Inflammatory macrophage treated with lipopolysaccharide for 1 hour (primary cell): ENCODE data around the gene KDM4C.

Source experiments
- DNase-seq, 2 donors: peaks; one replicate each; pipeline ENCODE4 v3.0.0-alpha.2; 2020 to 2022

KDM4C gene

DNA sequence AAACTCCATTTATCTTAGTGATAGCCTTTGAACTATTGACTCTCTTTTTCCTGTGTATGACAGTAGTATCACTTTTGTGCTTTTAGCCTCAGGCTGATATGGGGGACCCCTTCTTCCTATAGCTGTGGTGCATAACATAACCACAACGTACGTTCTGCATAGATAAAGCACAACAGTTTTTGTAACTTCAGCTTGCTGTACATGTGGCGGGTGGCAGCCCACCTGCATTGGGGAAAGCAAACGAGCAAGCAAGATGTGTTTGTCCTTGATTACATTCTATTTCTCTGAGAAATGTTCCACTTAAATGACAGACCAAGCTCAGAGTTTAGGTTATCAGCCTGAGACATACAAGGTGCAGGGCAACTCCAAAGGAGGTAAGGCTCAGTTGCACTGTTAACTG is 309.4 kb downstream of the KDM4C start:
- DNase-seq = no peak

DNA sequence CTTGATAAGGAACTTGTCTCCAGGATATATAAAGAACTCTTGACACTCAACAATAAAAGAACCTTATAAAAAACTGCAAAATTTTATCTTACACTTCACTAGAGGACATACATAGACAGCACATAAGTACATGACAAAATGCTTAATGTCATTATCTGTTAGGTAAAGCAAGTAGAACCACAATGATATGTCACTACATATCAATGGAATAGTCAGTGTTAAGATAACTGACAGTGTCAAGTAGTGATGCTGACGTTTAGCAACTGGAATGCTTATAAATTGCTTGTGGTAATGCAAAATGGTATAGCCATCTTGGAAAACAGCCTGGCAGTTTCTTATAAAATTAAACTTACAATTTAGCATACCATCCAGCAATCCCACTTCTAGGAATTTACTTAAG is 314.1 kb downstream of the KDM4C start:
- no peak for DNase-seq

DNA sequence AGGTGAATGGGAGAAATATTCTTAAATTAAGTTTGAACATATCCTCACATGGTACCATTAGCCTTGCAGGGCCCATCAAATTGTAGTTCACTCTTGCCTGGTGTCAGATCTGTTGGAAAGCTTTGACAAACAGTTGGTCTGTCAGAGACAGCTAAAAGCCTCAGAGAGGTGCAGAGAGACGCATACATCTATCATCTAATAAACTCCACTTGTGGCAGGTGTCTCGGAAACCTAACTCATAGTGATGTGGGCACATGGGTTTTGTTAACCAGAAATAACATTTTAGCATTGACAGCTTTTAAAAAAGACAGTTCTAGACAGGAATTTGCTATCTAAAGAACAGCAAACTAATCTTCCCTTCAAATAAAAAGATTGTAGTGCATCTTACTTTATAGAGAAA is 315.9 kb downstream of the KDM4C start:
- no peak for DNase-seq

DNA sequence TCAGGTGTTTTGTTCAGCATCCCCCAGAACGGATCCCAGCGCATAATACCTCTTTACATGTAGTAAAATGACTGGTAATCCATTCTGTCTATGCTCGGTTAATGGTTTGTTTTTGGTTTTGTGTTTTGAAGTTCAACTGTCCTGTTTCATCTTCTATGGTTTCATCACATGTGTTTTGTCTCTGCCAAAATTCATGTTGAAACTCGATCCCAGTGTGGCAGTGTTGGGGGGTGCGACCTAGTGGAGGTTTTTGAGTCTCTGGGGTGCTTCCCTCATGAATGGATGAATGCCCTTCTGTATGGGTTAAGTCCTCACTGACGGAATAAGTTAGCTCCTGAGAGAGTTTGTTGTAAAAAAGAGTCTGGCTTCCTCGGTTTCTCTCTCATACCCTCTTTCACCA is 317.4 kb downstream of the KDM4C start:
- no peak for DNase-seq

DNA sequence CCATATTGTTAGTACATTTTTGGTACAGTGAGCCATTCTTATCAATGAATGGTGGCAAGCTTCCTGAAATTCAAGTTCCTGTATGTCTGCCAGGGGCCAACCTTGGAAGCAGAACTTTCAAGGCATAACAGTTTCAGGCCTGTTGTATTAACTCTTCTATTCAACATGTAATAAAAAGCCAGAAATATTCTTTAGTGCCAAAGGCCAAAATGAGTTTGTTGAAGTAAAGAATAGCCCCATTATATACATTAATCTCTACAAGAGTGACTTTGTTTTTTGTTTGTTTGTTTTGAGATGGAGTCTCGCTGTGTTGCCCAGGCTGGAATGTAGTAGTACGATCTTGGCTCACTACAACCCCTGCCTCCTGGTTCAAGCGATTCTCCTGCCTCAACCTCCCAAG is 321.3 kb downstream of the KDM4C start:
- DNase-seq = no peak

DNA sequence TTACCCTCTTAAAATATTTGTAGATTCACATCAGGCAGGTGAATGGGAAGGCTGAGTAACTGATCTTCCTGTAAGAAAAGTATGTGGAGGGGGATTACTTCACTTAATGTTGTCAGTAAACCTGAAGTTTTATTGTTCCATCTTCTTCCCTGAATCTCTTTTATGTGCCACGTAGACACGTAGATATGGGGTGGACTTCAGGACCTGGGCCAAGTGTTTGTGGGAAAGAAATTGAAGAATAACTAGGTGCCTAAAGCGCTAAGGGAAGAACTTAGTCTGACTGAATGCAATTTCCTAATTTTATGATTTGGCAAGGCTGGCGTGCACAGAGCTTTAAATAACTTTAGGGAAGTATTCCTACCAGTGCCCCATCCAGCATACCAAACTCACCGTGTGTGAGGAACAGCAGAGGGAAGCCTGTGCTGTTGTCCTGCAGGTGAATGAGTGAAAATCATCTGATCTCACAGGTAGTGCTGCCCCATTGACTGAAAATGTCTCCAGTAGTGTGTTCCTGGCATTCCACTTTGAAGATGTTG is 323.4 kb downstream of the KDM4C start:
- peak; percentile 76 to 84 for DNase-seq

DNA sequence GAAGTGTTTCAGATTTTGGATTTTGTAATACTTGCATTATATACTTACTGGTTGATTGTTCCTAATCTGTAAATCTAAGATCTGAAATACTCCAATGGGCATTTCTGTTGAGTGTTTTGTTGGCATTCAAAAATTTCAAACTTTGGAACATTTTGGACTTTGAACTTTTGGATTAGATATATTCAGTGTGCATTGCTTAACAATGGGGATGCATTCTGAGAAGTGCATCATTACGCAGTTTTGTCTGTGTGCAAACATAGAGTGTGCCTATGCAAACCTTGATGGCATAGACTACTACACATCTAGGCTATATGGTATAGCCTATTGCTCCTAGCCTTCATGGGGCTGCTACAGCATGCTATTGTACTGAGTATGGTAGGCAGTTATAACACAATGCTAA is 325.4 kb downstream of the KDM4C start:
- no peak for DNase-seq

DNA sequence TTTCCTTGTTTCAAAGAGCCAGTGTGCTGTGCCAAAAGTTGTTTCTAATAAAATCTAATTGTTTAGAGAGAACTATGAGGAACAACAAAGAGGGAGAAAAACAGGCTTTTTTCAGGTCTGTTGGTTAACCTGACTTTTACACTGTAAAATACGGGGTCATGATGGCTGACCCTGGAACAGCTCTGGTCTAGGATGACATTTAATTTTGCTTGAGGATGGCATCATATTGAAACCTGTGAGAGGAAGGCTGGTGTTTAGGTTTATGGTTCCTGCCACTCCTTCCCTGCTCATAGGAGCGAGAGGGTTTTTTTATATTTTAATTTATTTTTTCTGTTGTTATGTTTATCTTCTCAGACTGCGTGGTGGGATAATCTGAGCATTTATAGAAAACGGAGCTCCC is 327.6 kb downstream of the KDM4C start:
- DNase-seq = no peak

DNA sequence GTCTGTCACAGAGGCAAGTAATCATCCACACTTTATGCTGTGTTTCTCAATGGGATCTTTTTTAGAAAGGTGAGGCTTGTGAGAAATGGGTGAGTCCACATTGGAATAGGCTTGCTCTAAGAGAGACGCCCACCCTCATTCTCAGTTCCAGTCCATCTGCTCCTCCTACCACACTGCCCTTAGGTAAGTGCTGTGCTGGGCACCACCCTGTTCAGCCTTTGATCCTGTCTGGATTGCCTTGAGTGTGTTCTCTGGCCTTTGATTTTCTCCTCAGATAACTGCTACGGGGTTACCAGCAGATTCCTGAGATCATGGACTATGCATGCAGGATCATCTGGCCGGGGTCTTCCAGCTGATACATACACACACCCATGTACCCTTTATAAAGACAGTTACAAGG is 328.6 kb downstream of the KDM4C start:
- no peak for DNase-seq

DNA sequence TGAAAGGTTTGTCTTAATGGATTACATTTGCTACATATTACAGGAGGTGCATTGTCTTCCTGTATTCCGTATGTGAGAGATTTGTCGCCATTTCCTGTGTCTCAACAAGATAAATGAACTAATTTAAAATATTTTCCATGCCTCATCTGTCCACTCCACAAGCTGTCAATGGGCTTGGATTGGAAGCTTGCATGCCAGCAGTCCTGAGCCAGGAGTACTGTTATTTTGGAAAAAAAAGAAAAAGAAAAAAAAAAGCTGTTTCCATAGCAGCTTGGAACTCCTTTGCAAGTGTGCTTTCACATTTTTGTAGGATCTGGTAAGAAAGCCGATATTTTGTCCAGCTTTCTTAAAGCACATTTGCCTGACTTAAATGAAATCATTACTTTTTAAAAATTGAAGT is 330.8 kb downstream of the KDM4C start:
- no peak for DNase-seq

DNA sequence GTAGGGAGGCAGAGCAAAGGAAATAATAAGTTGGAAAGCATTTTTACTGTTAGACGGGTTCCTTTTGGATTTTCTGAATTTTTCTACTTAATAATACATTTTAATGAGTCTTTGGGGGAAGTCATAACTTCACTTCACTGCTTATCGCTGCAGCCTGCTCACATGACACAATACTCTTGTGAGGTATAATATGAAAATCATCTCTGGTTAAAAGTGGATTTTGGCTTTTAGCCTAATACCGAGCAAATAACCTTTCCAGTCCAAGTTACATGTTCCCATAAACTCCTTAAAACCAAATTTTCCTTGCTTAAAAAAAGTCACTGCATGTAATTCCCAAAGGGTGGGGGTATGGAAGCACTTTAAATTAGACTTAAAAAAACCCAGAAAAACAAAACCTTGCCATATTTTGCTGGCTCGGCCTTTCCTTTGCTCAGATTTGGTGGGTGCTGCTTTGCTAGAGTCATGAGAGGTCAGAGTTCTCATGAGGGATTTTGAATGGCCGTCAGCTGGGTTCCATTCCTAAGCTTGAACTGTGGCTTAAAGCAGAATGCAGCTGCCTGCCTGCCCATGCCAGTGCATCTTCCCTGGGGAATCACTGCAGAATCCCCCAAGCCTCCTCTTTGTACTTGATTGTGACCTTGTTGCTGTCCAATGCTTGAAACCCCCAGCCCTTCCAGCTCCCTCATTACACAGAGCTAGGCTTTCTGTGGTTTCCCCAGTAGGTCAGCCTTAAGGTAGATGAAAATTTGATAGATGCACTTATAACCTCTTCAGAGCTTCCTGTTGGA is 331.8 kb downstream of the KDM4C start:
- DNase-seq = no peak

DNA sequence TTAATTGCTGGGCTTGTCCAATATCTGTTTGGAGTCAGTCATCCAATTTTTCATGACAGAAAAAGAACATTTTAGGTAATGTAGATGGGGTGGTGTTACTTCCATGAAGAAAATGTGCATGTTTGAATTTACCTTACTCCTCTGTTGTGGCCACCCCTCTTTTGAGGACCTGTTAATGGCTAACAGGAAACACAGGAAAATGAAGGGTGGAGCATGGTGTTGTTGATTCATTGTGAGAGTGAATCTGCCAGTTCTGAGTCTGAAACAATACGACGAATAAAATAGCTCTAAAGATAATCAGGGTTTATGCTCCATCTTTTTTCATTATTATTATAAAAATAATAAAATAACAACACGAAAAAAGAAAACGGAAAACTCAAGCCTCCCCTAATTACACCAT is 335.3 kb downstream of the KDM4C start:
- DNase-seq = no peak

DNA sequence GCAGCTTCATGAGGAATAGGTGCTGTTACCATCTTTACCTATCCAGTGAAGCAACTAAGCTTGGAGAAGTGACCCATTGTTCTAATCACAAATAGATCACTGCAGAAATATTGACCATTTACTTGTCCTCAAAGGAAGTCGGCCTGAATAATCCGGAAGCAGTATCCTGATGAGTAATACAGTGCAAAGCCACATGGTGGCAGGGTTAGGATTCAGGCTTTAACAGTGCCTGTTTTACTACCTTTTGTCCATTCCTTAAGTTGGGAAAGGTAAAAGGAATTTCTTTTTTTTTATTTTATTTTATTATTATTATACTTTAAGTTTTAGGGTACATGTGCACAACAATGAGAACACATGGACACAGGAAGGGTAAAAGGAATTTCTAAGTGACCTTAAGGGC is 336.3 kb downstream of the KDM4C start:
- no peak for DNase-seq

DNA sequence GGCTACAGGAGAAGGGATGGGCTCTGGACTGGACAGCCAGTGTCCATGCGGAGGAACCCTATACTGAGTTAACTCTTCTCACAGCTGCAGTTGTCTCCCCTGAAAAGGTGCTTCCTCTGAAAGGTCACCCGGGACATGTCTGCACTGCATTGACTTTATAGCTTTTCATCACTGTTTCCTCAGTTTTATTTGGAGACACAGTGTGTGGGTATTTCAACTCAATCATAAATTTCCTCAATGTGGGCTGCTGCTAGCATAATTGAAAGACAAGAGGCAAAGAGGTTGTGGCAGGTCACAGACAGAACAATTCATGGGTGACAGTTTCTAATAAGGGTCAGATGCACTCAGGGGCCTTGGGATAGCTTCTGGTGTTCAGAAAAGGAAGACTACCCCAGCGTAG is 336.8 kb downstream of the KDM4C start:
- DNase-seq = no peak

DNA sequence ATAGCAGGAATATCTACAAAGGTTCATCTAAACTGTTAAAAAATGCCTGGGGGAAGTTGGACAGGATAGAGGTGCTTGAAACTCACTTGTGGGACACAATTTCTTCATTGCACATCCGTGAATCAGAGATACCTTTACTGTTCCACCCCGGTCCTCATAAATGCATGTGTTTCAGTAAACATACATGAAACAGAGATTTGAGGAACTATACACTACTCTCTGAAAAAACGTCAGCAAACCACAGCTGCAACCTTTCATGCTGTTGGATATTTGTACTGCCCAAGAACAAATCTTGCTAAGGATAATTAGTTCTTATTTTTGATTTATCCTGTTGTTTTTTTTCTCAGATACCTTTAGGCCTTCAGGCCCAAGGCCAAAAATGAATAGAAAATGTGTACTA is 337.3 kb downstream of the KDM4C start:
- no peak for DNase-seq

DNA sequence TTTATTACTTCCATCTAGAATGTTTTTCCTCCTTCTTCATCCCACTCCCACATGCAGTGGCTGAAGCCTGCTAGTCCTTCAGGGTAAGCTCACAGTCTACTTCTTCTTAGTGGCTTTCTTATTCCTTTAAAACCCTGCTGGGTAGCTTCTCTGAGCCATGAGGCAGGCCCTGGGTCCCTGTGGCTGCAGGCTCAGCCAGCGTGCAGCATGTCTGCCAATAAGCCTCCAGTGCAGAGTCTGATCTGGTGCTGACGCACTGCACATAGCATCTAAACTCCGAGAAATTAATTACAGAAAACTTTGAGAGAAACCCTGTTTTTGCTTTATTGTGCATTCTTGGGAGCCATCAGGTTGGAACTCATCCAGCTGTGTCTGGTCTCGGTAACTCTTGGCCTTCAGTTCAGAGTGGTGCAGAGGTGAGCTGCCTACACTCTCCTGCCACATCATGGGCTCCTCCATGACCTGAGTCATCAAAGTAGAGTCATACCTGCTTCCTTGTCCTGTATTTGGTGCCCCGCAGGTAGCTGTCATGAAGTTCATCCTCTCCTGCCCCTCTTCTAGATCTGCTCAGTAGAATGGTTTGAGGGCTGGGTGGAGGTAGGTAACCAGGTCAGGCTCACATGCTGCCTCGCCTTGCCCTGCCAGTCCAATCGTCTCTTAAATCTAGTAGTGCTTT is 339.4 kb downstream of the KDM4C start:
- no peak for DNase-seq

DNA sequence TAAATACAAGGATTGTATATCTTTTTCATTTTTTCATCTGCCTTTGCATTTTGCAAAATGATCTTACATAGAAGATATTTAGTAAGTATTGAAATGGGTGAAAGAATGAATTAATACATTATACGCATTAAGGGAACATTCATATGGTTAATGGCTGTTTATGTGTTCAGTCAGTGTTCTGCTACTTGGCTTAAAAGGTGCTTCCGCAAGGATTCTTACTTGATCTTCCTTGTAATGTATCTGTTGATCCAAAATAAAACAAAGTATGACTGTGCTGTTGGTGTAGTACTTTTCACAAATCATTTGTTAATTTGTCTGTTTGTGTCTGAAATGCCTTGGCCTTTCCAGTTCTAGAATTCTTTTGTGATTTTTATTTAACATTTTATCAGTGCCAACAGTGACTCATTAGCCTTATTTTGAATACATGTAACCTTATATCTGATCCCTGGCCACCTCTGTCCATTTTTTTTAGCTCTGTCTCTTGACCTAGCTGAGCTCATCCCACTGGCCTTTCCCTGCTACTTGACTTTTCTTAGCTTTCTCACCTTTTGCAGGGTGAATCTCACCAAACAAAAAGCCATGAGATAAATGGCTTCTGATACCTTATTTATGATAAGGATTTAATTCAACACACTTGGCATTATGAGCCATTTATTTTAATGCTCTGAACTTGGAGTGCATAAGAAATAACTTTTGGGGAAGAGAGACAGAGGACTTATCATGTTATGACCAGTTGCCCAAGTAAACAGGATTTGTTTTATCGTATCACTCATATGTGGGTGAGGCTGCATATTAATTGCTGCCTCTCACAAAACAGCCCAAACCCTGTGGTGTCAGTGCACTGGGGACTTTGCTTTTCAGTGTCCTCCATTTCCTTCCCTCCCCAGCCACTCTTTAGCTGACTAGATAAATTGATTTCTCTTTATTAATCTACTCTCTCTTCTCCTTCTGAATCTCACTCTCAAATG is 340.3 kb downstream of the KDM4C start:
- DNase-seq = no peak

DNA sequence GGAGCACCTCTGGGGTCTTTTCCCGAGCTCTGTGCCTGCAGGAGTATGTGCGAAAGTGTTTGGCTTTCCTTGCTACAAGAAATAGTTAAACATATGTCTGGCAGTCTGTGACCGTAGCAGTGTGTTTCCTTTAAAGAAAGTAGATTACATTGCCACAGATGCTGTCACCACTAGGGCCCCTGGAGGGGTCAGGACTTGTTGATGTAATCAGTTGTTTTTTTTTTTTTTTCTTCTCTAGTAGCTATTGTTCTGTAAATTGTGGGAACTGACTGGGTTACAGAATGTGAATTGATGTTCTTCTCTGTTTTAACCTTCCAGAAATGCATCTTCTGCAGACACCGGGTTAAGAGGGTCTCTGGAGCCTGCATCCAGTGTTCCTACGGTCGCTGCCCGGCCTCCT is 345.6 kb downstream of the KDM4C start:
- no peak for DNase-seq

DNA sequence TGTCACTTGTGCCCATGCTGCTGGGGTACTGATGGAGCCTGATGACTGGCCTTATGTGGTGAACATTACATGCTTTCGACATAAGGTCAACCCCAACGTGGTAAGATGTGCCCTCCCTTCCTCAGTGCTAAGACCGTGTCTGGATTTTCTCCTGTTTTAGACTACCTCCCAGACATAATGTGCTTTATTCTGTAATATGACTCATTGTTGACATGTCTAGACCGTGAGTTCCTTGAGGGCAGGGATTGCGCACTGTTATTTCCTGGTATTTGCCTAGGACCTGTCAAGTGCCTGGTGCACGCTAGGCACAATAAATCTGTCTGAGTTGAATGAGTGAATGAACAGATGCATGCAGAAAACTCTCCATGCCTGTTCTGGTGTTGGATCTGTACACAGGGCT is 346.0 kb downstream of the KDM4C start:
- no peak for DNase-seq

DNA sequence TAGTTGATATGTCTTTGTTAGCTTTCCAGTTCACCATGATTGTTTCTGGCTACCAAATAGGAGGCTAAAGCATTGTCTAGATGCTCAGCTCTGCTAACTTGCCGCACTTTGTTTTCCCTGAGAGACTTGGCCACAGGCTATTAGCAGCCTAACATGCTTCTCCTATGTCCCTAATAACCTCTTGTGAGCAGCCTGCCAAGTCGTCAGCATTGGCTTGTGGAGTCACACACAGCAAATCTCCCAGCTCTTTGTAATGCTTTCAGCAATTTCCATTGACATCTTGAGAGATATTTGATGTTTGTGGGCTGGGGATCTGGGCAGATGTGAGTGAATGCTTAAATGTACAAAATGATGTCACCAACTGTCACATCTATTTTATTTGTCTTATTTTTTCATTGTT is 346.9 kb downstream of the KDM4C start:
- DNase-seq = no peak

DNA sequence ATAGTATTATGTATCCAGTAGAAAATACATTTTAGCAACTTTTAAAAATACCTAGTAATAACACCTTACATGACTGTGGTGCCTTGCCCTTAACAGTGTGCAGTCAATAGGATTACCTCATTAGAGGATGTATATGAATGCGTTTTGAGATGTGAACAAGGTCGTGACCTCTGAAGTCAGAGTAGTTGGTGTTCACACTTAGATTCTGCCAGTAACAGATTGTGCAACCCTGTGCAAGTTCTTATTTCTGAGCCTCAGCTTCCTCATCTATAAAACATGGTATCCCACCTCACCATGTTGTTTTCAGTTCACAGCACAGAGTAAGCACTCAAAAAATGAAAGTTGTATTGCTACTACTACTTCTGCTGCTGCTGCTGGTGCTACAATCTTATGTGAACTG is 347.3 kb downstream of the KDM4C start:
- DNase-seq = peak; percentile 40 to 51

DNA sequence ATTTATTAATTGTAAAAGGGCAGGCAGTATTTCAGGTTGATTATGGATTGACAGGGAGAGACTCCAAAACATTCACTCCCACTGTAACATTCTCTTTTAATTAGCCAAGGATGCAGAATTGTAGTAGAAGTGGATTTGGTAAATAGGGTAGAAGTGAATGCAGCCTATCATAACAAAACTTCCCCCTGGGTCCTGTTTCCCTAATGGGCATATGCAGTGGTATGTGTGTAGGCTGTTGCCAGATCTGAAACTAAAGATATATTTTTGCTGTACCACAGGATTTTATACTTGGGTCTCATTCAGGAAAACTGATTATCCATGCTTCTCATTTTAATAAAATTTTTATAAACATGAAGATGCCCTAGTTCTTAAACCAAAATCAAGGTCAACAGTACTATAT is 351.2 kb downstream of the KDM4C start:
- no peak for DNase-seq

DNA sequence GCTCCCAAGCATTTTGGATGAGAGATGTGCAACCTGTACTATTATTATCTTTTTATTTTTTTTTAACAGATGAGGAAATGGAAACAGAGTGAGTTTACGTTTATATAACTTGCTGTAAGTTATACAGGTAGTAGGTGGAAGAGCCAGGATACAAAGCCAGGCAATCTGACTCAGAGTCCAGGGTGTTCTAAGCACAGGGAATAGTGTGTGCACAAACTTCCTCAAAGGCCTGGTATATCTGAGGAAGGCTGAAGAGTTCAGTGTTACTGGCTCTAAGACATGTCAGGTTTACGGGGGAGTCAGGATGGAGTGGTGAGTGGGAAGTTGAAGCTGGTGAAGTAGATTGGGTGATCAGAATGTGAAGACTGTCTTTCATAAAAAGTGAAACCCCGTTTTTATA is 353.6 kb downstream of the KDM4C start:
- DNase-seq = no peak
